Measurements from ENCODE around the gene ZMAT2.
"Not testable (repeated sequence)": the region's sequence is repeated elsewhere in the genome, so short reads cannot be mapped to it uniquely, and the experiment has no call there.

The ZMAT2 gene, protein sequence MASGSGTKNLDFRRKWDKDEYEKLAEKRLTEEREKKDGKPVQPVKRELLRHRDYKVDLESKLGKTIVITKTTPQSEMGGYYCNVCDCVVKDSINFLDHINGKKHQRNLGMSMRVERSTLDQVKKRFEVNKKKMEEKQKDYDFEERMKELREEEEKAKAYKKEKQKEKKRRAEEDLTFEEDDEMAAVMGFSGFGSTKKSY

DNA sequence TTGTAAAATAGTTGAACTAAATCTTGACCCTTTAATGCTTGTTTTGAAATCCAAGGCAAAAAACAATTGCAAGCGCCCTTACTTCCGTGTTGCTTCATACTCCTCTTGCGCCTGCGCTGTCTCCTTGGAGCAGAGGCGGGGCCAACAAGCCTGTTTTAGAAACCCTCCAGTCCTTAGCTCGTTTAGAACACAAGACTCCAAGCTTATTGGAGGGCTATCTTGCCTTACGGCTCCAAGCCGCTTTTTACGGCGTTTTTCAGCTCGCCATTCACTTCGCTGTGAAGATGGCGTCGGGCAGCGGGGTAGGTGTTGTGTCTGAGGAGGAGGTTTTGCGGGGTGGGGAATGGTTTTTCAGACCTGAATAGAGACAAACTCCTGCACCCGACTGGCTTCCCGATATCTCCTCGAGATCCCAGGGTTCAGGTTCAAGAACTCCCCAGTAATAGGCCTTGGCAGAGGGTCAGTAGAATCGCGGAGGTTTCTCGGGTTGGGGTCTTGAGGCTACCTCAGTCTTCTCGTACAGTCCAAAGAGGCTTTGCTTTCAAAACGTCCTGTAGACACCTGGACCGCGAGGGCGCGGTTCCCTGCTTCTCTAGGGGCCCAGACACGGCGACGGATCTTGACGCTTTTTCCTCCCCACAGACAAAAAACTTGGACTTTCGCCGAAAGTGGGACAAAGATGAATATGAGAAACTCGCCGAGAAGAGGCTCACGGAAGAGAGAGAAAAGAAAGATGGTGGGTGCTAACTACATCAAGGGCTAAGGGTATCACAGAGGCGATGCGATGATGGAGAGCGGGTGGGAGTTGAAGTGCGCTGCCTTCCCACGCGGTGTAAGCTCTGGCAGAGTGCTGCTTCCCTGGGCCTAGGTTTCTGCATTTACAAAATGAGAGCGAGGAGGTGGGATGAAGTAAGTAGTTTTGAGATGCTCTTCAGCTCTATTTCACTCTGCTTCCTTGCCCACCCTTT is at the start of gene ZMAT2:
ZMAT2 (plus strand) TSS at position 271 of the 968 bp plus-strand sequence; CDS start at position 285, 14 bp downstream.
- DNase-seq: peak; percentile 92

DNA sequence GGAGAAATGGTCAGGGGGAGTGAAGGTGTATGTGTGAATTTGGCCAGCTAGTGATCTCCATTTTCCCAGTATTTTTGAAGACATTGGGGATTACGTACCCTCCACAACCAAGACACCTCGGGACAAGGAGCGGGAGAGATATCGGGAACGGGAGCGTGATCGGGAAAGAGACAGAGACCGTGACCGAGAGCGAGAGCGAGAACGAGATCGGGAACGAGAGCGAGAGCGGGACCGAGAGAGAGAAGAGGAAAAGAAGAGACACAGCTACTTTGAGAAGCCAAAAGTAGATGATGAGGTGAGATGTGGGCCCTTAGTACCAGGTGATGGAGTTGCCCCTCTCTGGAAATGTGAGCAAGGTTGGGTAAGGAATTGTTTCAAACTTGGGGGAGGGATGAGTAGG is 41.4 kb upstream of the ZMAT2 start:
- no peak for DNase-seq

DNA sequence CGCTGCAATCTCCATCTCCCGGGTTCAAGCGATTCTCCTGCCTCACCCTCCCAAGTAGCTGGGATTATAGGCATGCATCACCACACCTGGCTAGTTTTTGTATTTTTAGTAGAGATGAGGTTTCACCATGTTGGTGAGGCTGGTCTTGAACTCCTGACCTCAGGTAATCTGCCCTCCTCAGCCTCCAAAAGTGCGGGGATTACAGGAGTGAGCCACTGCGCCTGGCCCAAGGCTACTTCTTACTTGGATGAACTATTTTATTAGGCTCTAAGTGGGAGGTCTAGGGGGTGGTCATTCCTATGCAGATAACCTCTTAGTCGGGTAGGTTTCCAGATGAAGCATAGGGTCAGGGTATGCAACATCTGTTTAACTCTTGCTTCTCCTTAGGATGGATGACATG is 39.9 kb upstream of the ZMAT2 start:
- DNase-seq: not testable (repeated sequence)

DNA sequence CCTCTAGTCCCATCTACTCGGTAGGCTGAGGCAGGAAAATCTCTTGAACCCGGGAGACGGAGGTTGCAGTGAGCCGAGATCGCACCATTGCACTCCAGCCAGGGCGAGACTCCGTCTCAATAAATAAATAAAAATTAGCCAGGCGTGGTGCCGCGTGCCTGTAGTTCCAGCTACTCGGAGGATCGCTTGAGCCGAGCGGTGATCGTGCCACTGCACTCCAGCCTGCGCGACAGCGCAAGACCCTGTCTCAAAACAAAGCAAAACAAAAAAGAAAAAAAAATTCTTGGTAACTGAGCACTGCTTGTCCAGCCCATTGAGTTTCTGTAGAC is 36.3 kb upstream of the ZMAT2 start:
- DNase-seq: no peak

DNA sequence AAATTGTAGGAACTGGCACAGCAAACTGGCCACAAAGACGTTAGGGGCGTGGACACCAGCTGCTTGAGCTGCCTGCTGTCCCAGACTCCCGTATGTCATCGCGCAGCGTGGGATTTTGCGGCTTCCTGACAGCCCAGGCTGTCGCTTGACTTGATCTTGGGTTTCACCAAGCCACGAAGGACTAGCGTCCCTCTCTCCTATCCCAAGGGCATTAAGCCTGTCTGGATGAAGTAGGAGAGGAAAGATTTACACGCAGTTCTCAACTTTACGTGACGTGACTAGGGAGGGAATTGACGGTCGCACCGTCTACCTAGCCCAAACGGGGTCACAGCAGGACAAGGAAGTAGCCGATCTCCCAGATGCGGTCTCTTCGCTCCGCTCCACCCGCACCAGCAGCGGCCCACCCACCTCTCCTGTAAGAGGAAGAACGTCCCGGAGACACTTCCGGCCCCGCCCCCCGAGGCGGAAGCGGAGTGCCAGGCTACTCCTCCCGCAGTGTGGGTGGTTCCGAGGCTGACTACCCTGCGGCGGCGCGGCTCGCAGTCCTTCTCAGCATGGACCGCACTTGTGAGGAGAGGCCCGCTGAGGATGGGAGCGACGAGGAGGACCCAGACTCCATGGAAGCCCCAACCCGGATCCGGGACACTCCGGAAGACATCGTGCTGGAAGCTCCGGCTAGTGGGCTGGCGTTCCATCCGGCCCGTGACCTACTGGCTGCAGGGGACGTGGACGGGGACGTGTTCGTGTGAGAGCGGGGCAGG is 35.7 kb upstream of the ZMAT2 start, which contains the start of gene WDR55:
WDR55 (plus strand) TSS at position 546 of the 761 bp plus-strand sequence; CDS start at position 555, 9 bp downstream.
- DNase-seq: peak; percentile 79

DNA sequence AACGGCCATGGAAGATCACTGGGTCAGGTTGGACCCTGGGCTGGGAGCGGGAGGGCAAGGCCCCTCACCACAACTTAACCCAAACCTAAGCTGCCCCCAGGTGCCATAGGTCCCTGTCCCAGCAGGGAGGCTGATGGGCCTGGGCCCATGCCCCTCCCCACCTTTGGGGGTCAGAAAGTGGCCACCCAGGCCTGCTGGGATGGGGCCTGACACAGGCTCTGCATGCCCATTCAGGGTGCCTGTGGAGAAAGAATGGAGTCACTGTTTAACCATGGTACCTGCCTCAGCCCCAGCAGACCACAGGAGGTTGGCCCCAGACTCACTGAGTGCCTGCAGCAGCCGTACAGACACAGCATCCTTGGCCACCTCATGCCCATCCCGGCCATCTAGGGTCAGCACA is 29.2 kb upstream of the ZMAT2 start:
- DNase-seq: not testable (repeated sequence)

DNA sequence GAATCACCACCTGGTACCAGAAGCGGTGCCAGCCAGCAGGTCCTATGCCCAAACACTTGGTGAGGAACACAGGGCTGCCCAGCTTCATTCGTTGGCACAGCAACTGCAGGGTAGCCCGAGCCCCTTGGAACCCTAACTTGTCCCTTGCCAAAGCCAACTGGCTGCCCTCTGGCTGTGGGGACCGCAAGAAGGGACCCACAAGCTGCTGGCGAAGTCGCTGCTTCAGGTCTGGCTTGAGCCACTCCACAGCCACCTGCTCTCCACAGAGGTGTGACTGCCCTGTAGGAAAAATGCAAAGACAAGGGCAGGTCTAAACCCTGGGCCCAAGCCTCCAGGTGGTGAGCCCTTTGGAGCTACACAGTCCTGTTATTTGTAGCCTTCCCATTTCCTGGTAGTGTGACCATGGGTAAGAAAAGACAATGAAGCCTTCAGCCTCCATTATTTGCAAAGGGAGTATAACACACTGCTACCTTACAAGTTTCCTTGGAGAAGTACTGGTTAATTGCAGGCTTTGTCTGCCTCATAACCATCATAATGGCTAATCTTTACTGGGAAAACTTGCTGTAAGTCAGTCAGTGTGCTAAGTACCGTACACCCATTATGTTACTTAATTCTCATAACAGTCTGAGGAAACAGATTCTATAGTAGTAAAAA is 28.6 kb upstream of the ZMAT2 start:
- no peak for DNase-seq

DNA sequence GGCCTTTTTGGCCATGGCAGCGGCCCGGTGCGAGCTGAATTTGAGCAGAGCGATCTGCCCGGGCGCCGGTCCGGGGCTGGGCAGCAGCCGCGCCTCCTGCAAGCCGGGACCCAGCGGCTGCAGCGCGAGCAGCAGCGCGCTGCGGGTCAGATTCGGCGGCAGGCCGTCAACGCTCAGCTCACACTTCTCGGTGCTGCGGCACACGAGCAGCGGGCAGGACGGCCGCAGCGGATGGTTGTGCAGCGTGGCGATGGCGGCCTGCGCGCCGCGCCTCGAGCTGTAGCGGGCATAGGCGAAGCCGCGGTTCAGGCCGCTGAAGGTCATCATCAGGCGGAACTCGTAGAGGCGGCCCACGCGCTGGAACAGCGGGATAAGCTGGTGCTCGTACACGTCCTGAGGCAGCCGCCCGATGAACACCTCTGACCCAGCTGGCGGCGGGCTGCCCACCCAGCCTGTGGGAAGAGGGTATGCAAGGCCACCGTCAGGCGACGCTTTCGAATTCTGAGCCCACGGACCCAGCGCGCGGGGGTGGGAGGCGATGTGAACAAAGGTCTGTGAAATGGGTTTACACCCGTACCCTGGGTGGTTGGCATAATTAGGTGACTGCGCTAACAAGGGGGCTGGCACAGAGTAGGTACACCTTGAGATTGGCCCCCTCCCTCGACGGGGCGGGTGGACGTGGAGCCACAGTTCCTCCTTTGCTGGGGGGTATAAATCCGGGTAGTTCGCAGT is 27.6 kb upstream of the ZMAT2 start:
- DNase-seq: no peak

DNA sequence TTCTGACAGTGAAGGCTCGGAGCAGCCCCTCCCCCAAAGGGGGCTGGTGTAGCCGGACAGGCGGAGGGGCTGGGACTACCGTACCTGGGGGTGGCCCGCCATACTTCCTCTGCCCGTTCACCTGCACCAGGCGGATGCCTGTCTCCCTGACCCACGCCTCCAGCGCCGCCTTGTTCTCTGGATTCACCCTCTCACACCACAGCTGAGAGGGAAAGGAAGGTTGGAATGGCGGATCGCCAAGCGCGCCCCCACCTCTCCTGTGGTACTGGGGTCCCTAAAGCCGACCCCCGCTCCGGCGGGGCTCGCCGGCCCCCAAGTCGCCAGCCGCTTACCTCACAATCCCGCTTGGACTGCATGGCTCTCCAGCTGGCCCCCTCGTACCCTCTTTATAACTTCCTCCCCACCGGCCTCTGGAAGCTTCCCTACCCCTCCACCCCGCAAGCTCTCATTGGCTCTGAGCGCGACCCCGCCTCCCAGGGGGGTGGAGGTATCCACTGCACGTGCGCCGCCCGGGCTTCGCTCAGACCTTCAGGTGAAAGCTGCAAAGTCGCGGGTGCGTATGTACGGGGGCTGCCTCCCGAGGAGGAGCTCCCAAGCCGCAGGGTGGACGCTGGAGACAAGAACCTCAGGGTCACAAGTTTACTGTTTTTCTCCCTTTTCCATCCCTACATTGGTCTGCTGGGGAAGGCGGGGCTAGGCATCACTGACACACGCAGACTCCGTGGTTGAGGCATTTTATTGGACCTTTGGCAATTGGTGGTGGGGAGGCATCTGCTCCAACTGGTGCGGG is 26.9 kb upstream of the ZMAT2 start, which contains the start of gene DND1:
DND1 (minus strand) TSS at position 390 of the 790 bp plus-strand sequence; CDS start at position 356, 34 bp downstream.
- DNase-seq: no peak

DNA sequence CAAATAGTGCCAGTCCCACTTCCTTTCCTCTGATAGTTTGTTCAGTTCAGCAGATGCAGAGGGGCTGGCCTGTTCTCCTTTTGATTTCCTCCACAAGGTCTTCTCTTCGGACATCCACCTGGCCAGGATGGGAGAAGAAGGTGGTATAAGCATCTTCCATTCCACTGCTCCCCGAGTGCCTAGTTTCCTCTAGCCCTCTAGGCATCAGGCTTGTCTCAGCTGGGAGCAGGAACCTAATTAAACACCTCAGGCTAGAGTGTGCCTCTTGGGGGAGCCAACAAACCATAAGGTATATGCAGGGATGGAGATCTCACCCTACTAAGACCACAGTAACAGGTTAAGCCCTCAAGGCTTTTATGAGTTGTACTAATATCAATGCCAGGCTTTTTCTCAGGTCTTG is 26.0 kb upstream of the ZMAT2 start:
- DNase-seq: no peak

DNA sequence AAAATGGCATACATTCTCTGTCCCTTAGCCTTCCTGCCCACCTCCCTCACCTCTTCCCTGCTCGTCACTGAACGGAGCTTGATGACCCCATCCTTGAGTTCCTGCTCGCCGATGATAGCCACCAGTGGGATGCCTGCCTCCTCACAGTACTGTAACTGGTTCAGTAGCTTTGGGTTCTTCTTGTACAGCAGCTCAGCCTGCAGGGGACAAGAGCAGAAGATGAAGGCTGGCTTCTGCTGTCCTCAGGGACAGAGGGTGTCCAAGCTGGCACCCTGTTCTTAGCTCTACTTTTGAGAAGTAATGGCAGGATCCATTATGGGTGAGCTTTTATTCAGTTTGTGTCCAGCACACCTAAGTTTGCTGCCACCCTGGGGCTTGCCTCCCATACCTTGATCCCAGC is 25.6 kb upstream of the ZMAT2 start:
- no peak for DNase-seq

DNA sequence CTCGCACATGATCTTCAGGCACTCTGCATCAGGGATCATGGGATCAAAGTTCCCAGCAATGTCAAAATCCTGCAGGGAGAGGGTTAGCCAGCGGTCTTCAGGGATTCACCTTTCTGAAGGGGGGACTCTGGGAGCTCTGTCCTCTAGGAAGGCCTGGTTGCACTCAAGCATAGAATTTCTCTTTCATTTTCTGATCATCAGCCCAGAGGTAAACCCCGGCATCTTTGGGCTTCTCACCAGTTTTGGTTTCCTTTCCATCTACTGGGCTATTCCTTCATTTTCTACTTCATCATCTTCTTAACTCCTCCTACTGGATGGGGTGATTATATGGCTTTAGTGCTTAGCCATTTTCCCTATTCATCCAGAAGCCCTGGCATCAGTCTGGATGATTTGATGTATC is 22.3 kb upstream of the ZMAT2 start:
- DNase-seq: no peak

DNA sequence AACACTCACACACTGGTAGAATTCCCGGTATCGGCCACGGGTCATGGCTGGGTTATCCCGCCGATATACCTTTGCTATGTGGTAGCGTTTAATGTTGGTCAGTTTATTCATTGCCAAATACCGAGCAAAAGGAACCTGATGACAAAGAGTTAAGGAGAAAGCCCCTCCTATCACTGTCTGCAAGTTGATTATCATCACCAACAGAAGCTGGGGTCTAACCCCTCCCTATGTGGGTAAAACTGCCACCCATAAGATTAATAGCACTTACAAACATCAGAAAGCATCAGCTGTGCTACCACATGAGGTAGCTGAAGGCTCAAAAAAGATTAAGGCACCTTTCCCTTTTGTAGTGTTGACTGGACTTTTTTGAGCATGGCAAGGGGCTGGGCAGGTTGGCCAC is 21.3 kb upstream of the ZMAT2 start:
- DNase-seq: no peak

DNA sequence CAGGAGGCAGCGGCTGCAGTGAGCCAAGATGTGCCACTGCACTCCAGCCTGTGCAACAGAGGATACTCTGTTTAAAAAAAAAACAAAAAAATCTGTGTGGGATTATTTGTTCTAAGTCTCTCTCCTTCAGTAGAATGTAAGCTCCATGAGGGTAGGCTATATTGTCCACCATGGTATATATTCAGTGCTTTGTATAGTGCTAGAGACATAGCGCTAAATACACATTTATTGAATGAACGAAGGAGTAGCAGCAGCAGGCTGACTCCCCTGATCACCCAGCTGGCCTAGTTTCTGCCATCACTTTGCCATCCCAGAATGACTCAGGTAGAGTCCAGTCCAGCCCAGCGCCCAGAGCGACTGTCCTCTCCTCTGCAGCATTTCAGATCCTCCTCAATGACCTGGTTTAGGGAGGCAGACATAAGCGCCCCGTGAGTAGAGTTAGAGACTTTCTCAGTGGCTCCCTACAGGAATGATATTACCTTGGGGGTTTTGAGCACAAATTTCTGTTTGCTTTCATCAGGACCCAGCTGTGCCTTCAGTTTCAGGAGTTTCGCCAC is 9.8 kb upstream of the ZMAT2 start:
- DNase-seq: no peak

DNA sequence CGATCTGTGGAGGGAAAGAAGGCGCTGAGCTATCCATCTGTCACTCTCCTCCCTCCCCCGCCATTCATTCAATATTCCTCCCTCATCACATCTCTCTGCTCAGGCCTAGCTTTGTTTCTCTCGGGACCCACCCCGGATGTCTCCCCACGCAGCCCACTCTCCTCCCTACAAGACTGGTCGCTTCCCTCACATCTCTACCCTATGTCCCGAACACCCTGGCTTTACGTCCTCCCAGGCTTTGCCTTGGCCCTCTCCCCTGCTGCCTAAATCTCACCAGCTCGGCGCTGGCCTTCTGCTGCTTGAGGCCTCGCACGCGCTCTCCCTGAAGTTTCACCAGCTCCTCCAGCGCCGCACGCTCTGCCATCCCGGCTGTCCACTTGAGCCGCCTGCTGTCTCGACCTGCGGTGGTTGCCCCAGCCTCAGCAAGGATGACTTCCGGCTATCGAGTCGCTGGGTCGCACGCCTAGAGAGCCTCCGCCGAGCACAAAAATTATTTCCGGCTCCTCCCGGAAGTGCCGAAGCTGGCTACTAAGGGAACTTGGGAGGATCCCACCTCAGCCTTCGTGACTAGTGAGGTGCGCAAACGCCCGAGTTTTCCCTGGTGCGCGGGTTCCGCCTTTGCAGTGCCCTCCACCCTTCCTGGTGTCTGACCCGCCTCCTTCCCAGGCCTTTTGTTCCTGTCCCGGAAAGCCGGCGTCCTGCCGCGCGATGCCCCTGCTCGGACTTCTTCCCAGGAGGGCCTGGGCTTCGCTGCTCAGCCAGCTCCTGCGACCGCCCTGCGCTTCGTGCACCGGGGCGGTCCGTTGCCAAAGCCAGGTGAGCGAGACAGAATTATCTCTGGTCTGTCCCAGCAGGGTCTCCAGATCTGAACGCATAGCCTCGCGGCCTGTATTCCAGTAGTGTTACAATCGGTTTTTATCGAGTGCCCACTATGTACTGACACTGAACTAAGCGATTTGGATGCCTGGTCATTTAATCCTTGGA is 9.0 kb upstream of the ZMAT2 start, which contains the start of the genes HARS1 and HARS2:
HARS1 (minus strand) TSS at position 430 of the 984 bp plus-strand sequence; CDS start at position 364, 66 bp downstream.
HARS2 (plus strand) TSS at position 515 of the 984 bp plus-strand sequence; CDS start at position 709, 194 bp downstream.
- DNase-seq: peak; percentile 82

DNA sequence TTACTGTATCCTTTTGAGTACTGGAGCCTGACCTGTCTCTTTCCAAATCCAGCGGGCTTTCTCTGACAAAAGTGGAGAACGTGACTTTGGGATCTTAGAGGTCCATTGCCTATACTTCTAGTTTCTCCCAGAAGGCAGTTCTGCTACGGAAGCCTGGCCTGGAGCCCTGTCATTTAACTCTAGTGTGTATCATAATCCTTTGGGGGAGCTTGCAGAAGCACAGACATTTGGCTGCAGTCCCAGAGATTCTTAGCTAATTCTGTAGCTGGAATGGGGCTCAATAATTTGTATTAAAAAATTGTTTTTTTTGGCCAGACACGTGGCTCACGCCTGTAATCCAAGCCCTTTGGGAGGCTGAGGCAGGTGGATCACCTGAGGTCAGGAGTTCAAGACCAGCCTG is 6.0 kb upstream of the ZMAT2 start:
- DNase-seq: no peak

DNA sequence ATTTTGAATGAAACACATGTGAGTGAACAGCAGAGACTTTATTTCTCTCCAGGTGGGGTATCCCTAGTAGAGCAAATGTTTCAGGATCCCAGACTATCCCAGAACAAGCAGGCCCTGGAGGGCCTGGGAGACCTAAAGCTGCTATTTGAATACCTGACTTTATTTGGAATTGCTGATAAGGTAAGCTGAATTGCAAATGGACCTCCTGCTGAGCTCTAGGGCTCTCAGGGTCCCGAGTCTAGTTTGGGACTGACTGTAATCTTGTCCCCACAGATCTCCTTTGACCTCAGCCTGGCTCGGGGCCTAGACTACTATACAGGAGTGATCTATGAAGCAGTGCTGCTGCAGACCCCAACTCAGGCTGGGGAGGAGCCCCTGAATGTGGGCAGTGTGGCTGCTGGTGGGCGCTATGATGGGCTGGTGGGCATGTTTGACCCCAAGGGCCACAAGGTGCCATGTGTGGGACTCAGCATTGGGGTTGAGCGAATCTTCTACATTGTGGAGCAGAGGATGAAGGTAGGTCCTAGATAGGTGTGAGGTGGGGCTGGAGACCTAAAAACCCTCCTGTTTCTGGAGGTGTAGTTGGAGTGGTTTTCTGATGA is 3.3 kb upstream of the ZMAT2 start:
- no peak for DNase-seq

DNA sequence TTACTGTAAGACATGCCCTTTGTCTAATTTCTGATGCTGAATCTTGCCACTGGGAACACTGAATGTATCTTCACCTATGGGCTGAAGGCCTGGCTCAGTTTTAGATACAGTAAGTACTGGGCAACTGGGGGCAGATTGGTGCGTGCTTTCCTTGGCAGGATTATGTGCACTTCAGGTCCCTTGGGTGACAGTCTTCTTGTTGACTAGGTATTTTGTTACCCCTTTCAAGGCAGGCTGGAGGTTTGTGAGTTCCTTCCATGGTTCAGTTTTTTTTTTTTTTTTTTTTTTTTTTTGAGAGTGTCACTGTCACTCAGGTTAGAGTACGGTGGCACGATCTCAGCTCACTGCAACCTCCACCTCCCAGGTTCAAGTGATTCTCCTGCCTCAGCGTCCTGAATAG is 7.6 kb downstream of the ZMAT2 start:
- no peak for DNase-seq

DNA sequence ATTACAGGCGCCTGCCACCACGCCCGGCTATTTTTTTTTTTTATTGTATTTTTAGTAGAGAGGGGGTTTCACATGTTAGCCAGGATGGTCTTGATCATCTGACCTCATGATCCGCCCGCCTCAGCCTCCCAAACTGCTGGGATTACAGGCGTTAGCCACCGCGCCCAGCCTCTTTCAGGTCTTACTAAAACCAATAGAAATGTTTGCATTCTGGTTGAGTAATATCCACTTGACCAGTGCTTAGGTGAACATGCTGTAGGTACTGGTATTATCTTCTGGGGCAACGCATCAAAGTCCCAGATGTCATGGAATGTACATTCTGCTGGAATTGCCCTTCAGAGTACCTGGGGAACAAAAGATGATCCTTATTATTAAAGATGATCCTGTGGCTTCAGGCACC is 8.5 kb downstream of the ZMAT2 start:
- not testable (repeated sequence) for DNase-seq

Measured in NCI-H1092 treated with DMSO at 0.1 percent for 48 hours (cell line).